Right lung (tissue), 10 donors: Measurements from ENCODE around the gene FHIP1B. TPM values are rescaled to one million over a fixed set of nuclear protein-coding genes. Genes with fewer than 3 reads are reported as not detected.
"Not testable (repeated sequence)": the region's sequence is repeated elsewhere in the genome, so short reads cannot be mapped to it uniquely, and the experiment has no call there.

Experiments used
- DNase-seq, 2 donors: peaks; one replicate each; pipeline ENCODE4 v3.0.0-alpha.2; 2013
- long read RNA-seq, 8 donors: transcript quantifications; one replicate each; lab custom pipeline, GENCODE V29; 2026
- polyA plus RNA-seq, 5 donors: library from polyadenylated mRNA; unstranded; fragments of 120-200 nt; gene quantifications; one replicate each; pipeline versions ENCODE4 v1.2.1 to v1.2.3, GENCODE V29; 2013; ENCODE audit warnings: inconsistent platforms in 1 of 5, low replicate concordance in 1 of 5; ENCODE audit not compliant: insufficient read length in 5 of 5, insufficient read depth in 1 of 5

FHIP1B gene
- polyA plus RNA-seq: 10 to 100 TPM; 45.8 to 65.5 (median 60.2) TPM
- long read RNA-seq, donor 1, transcript FAM160A2-204 (3 exons, 1,309 nt): major isoform, 6 of 14 reads
- long read RNA-seq, donor 1, partial matches to known transcripts: 0 of 14 reads
- long read RNA-seq, donor 1, other reads (novel, unspliced or antisense): 0 of 14 reads
- long read RNA-seq, donor 2, partial matches to known transcripts: 0 of 4 reads
- long read RNA-seq, donor 2, other reads (novel, unspliced or antisense): 0 of 4 reads
- long read RNA-seq, donor 3, transcript FAM160A2-204 (3 exons, 1,309 nt): major isoform, 7 of 14 reads
- long read RNA-seq, donor 3, transcript FAM160A2-203 (9 exons, 3,327 nt): minor isoform, 6 of 14 reads
- long read RNA-seq, donor 3, partial matches to known transcripts: 0 of 14 reads
- long read RNA-seq, donor 3, other reads (novel, unspliced or antisense): 0 of 14 reads
- long read RNA-seq, donor 4, transcript FAM160A2-204 (3 exons, 1,309 nt): major isoform, 5 of 6 reads
- long read RNA-seq, donor 4, partial matches to known transcripts: 0 of 6 reads
- long read RNA-seq, donor 4, other reads (novel, unspliced or antisense): 0 of 6 reads
- long read RNA-seq, donor 5, transcript FAM160A2-204 (3 exons, 1,309 nt): major isoform, 5 of 28 reads
- long read RNA-seq, donor 5, partial matches to known transcripts: 16 of 28 reads
- long read RNA-seq, donor 5, other reads (novel, unspliced or antisense): 0 of 28 reads
- long read RNA-seq, donor 6, partial matches to known transcripts: 7 of 16 reads
- long read RNA-seq, donor 6, other reads (novel, unspliced or antisense): 0 of 16 reads
- long read RNA-seq, donor 7, transcript FAM160A2-203 (9 exons, 3,327 nt): major isoform, 6 of 22 reads
- long read RNA-seq, donor 7, partial matches to known transcripts: 8 of 22 reads
- long read RNA-seq, donor 7, other reads (novel, unspliced or antisense): 0 of 22 reads
- long read RNA-seq, donor 8, partial matches to known transcripts: 0 of 6 reads
- long read RNA-seq, donor 8, other reads (novel, unspliced or antisense): 0 of 6 reads

DNA sequence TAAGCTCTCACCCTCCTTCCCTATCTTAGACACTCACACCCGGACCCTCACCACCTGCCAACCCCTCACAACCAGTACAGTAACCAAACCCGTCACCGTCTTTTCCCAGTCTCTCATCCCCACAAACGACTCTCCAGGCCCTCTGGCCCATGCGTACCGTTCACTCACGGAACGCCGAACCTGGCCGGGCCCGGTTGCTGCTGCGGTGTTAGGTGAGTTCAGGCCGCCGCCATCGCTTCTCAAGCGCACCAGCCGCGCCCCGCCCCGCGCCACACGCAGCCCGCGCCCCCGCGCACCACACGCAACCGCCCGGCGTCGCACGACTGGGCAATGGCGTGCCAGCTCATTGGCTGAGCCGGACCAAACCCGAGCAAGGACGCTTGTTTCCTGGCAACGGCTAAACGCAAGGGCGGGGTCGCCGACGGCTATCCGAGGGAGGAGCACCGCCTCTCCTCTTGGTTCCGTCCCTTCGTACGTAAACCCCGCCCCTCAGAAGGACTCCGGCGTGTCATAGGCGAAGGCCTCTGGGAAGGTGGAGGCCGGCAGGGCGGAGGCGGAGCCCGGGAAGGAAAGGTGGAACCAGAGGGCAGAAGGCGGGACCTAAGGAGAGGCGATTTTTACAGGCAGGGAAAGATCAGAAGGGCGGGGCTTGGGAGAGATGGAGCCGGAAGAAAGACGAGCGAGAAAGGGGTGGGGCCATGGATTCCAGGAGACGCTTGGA, at the start of gene FHIP1B:
Gene FHIP1B (minus strand): TSS at position 250 of the 721 bp plus-strand sequence. CDS start 10,120 bp downstream, outside the sequence.
- DNase-seq: peak; percentile 99 to 100

DNA sequence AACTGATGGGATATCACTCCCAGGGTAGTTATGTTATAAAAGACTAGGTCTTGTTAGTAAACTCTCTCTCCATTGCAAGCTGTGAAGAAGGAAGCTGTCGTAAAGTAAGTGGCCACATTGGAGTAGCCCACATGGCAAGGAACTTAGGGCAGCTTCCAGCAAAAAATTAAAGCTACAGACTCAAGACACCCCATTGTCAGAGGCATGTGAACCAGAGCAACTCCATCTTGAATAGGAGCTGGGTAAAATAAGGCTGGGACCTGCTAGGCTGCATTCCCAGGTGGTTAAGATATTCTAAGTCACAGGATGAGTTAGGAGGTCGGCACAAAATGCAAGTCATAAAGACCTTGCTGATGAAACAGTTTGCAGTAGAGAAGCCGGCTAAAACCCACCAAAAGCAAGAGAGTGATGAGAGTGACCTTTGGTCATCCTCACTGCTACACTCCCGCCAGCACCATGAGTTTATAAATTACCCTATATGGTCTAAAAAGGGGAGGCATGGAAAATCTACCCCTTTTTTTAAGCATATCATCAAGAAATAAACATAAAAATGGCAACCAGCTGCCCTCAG, 49.1 kb upstream of the FHIP1B start:
- DNase-seq: no peak

GRCh38 chr11:6280809-6281208, 46.4 kb upstream of the FHIP1B start:
- not testable (repeated sequence) for DNase-seq

DNA sequence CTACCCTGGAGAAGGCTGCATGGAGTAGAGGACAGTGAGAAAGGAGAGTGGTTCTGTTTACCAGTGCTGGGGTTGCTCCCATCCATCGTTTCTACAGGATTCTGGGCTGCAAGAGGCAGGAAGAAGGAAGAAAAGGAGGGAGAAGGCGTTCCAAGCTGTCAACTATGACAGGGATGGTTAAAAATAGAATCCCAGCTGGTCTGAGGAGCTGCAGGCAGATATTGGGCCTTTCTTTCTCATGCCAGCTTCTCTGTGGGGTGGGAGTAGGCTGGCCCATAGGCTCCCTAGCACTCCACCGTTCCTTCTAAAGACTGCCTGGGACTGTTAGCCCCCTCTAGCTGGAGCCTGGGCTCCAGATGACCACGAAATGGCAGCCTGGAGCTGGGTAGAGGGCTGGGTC, 38.8 kb upstream of the FHIP1B start:
- no peak for DNase-seq

GRCh38 chr11:6271598-6271997, 37.2 kb upstream of the FHIP1B start:
- DNase-seq: no peak

DNA sequence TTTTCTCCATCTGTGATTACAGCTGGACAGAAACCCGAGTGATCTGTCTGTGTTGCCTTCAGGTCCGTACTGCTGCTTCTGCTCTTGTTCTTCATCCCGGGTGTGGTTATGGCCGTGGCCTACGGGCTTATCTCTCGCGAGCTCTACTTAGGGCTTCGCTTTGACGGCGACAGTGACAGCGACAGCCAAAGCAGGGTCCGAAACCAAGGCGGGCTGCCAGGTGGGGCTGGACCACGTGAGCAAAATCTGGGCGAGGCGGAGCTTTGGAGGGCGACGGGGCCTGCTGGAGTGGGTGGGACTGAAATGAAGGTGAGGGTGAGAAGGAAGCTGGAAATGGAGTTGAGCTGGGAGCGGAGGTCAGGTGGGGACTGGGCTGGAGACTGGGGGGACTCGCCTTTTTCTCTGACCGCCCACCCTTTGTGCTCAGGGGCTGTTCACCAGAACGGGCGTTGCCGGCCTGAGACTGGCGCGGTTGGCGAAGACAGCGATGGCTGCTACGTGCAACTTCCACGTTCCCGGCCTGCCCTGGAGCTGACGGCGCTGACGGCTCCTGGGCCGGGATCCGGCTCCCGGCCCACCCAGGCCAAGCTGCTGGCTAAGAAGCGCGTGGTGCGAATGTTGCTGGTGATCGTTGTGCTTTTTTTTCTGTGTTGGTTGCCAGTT, 36.3 kb upstream of the FHIP1B start:
- DNase-seq: no peak

GRCh38 chr11:6269994-6270393, 35.6 kb upstream of the FHIP1B start:
- no peak for DNase-seq

DNA sequence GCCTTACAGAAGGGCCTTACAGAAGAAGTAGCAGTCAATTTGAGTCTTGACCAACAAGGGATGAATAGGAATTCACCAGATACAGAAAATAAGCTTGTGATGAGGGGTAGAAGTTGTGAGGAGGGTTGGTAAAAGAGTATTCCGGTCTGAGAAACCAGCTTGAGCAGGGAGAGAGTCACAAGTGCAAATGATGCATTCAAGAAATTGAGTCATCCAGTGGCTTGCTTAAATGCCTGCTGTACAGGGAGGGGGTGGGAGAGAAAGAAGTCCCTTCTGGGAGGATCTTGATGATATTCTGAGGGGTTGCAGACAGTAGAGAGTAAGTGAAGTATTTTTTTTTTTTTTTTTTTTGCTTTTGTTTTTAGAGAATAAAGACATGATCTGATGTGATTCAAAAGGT, 34.4 kb upstream of the FHIP1B start:
- DNase-seq: no peak

DNA sequence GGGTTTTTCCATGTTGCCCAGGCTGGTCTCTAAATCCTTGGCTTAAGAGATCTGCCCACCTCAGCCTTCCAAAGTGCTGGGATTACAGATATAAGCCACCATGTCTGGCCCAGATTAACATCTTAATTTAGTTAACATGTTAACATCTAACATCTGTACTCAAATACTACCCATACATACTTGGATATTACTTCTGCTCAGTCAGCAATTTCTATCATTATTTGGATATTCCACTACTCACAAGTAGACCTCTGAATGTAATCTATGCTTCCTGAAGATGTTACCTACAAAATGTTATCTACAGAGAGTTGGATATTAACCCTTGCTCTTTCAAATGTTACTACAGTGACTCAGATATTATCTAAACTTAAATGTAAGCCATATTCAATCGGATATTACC, 29.2 kb upstream of the FHIP1B start:
- DNase-seq: no peak

DNA sequence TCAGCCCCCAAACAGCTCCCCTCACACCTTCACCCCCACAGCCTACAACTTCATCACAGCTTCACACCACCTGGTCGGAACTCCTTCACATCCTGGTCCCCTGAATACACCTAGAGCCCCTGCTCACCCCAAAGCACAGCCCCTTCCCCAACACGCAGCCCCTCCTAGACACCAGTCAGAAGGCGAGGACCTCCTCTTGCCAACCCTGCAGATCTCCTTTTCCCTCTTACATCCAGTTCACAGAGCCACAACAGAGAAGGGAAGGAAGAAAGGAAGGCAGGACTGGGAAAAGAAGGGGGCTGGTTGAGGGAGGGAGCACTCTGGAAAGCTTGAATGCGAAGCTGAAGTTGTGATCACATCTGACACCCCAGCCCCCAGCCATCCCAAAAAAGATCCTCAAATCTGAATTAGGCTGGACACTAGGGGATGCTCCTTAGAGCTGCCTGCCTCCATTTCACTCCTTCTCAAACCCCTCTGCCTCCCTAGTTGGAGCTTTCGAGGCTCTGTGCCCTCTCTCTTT, 25.8 kb upstream of the FHIP1B start:
- DNase-seq: no peak

GRCh38 chr11:6258571-6259081, 24.2 kb upstream of the FHIP1B start:
- DNase-seq: no peak

- DNase-seq: no peak
Measured at GRCh38 chr11:6258141-6258540, 23.7 kb upstream of the FHIP1B start.

DNA sequence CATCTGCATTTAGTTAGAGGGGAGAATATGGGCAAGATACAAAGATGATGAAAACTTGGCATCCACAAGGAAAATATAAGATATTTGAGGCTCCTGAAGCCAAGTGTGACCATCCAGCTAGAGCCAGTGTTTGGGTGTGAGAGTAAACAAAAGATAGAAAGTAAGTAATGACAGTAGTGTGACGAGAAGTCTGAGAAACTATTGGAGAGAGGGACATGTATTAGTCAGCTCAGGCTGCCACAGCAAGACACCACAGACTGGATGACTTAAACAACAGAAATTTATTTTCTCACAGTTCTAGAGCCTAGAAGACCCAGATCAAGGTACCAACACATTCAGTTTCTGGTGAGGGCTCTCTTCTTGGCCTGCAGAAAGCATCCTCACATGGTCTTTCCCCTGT, 18.8 kb upstream of the FHIP1B start:
- no peak for DNase-seq

- peak in 1 of 2 donors; percentile 31 for DNase-seq
Measured at GRCh38 chr11:6251990-6252473, 17.6 kb upstream of the FHIP1B start.

GRCh38 chr11:6251120-6251733, 16.8 kb upstream of the FHIP1B start:
- DNase-seq: peak; percentile 51 to 62

- DNase-seq: no peak
Measured at GRCh38 chr11:6249770-6250555, 15.5 kb upstream of the FHIP1B start.

- DNase-seq: not testable (repeated sequence)
Measured at GRCh38 chr11:6248897-6249296, 14.5 kb upstream of the FHIP1B start.

DNA sequence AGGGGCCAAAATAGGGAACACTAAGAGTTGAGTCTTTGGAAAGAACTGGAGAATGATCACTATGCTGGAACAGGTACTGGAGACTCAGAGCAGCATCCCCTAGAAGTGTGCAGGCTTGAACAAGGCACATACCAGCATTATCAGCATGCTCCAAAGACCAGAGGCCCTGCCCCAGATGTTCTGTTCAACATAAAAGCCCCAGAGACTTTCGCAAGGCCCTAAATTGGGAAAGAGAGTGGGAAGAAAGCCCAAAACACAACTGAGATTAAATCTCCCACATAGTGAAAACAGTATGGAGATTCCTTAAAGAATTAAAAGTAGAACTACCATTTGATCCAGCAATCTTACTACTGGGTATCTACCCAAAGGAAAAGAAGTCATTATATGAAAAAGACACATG, 13.8 kb upstream of the FHIP1B start:
- DNase-seq: peak; percentile 37 to 59

DNA sequence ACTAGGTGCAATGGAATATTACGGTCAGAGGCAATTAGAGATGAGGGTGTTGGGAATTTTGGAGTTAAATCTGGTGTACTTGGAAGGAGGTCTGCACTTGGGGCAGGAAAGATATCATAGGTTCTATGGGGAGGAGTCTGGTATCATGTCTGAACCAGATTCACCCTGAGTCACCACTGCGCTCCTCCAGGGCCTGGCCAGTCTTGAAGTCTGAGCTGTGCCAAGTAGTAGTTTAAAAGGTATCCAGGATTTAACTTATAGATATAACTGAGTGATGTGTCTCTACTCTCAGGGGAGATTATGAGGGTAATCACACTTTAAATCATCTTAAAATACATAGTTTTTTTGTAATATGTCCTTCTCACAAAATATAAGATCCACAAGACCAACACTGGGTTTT, 11.1 kb upstream of the FHIP1B start:
- DNase-seq: no peak
